ENCODE data around the gene ITGA3.
A peak's percentile ranks its signal among the peaks of the same experiment; 100 is the strongest.

ITGA3 gene

GRCh38 chr17:50101346-50102163, 45.6 kb downstream of the ITGA3 start:
- no peak for DNase-seq (ENCODE audit: low read depth)
- peak; percentile 1 for TF ChIP-seq CTCF (IDR thresholded peaks at IDR 0.05; ENCODE audit: insufficient read depth, low read depth, low read length, missing control alignments)
- no peak overlapping the region for H3K4me3 ChIP-seq (ENCODE audit: low read length)

- DNase-seq (ENCODE audit: low read depth): no peak
- TF ChIP-seq CTCF (IDR thresholded peaks at IDR 0.05; ENCODE audit: insufficient read depth, low read depth, low read length, missing control alignments): no peak
- H3K4me3 ChIP-seq (ENCODE audit: low read length): no peak overlapping the region
Measured at GRCh38 chr17:50102164-50102991, 46.5 kb downstream of the ITGA3 start.

DNA sequence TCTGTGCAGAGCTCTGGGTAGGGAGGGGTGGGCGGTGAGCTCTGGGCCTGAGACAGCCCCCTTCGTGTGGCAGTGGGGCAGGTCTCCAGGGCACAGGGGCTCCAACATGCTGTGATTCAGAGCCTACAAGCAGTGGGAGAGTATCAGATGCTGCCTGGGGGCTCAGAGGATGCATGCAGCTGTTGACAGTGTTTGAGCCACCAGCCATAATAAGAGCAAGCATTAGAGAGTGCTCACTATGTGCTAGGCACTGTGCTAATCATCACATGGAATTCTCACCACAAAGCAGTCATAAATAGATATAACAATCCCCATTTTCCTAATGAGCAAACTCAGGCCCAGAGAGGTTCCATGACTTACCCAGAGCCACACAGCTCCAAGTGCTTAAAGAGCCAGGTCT, 47.3 kb downstream of the ITGA3 start:
- H3K4me3 ChIP-seq (ENCODE audit: low read length): no peak overlapping the region
- TF ChIP-seq CTCF (IDR thresholded peaks at IDR 0.05; ENCODE audit: insufficient read depth, low read depth, low read length, missing control alignments): no peak

DNA sequence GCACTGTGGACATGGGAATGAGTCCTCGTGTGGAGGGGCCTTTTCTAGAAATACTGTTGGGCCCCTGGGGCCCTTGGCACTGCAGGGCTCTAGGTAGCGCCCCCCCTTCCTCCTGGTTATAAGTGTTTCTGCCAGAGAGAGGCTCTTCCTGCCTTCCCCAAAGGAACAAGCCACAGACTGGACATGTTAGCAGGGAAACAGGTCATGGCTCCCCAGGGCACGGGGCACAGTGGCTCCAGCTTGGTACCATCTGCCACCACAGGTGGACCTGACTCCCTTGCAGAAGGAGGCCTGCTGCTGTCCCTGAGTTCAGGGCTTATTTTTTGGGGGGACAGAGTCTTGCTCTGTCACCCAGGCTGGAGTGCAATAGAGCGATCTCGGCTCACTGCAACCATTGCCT, 48.0 kb downstream of the ITGA3 start:
- no peak overlapping the region for H3K4me3 ChIP-seq (ENCODE audit: low read length)
- no peak for TF ChIP-seq CTCF (IDR thresholded peaks at IDR 0.05; ENCODE audit: insufficient read depth, low read depth, low read length, missing control alignments)
- DNase-seq (ENCODE audit: low read depth): no peak

More for the DNA sequence above, 47.3 kb downstream of the ITGA3 start:
- DNase-seq (ENCODE audit: low read depth): no peak

- no peak overlapping the region for H3K4me3 ChIP-seq (ENCODE audit: low read length)
- DNase-seq (ENCODE audit: low read depth): no peak
- no peak for TF ChIP-seq CTCF (IDR thresholded peaks at IDR 0.05; ENCODE audit: insufficient read depth, low read depth, low read length, missing control alignments)
Measured at GRCh38 chr17:50105811-50106210, 49.9 kb downstream of the ITGA3 start.

GRCh38 chr17:50106393-50107131, 50.7 kb downstream of the ITGA3 start:
- no peak overlapping the region for H3K4me3 ChIP-seq (ENCODE audit: low read length)
- TF ChIP-seq CTCF (IDR thresholded peaks at IDR 0.05; ENCODE audit: insufficient read depth, low read depth, low read length, missing control alignments): no peak
- DNase-seq (ENCODE audit: low read depth): no peak
